Central memory CD4-positive, alpha-beta T cell (primary cell): ENCODE results near the gene NR2F1-AS1.
"Not testable (repeated sequence)": the region's sequence is repeated elsewhere in the genome, so short reads cannot be mapped to it uniquely, and the experiment has no call there.

Source experiments
- DNase-seq: peaks from one replicate; pipeline ENCODE4 v3.0.0; 2022

NR2F1-AS1 gene

DNA sequence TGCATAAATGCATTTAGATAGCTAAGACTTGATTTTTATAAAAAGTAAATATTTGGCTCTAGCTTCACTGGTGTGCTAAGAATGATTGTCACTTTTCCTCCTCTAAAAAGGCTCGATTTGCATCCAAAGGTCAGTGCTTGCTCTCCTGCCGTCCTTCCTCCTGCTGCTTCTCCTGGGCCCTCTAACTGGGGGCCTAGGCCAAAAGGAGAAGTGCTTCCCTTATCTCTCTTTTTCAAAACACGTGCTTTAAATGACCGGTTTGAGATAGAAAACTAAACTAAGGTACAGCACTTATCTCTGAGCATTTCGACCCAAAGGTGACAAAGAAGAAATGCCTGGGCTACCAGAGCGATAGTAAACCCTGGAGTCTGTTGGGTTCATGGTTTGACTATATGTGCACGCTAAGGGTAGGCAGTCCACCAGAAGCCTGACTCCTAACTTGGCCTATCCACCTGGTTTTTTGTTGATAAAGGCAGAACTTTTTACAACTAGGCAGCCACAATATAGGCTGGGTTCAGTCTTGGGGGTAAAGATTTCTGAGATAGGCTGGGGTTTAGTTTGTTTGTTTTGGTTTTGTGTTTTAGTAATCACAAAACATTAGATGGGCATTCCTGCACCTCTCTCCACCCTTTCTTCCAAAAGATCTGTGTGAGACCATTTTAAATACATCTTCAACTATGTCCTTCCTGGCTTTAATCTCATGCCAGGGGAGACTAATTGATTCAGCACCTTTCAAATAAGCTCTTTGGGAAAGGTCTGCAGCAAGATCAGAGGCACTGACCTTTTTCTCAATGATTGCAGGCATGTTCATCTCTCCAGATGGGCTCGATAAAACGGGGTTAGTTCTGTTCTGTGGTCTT lies 3.8 kb downstream of the NR2F1-AS1 start:
- DNase-seq: no peak

DNA sequence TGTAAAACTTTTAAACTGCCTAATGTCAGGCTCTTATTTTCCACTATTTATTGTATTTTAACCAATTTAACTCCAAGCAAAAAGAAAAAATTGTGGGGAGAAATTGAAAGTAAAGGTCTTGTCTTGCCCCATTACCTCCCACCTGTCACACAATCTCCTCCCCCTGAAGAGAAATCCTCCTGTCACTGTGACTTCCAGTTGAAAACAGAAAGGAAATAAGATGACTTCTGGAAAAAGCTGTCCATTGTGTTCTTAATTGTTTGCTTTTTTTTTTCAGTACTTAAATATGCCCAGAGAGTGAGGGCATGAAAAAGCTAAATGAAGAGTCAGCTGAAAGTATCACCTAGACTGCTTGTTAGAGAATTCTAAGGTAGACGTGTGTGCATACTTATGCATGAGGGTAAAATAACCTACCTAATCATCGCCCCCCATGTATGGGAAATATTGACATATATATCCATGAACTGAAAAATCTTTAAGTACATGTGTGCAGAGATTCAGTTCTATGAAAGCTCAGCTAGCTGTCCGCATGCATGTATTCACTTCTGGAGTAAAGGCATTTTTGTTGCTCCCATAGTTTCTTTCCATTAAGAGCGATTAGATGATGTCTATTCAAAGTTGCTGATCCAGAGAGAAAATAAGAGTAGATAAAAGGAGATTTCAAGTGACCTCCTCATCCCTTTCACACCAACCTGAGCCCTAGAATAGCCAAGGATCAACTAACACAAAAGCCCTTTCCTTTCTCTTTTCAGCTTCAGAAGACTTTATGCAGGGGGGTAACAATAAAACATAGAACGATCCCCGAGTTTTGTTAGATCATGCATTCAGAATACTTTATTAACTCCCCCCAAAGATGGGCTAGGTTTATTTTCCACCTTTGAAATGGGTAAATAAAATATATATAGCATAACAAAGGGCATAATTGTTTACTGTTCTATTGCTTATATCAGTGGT lies 5.3 kb downstream of the NR2F1-AS1 start:
- no peak for DNase-seq

DNA sequence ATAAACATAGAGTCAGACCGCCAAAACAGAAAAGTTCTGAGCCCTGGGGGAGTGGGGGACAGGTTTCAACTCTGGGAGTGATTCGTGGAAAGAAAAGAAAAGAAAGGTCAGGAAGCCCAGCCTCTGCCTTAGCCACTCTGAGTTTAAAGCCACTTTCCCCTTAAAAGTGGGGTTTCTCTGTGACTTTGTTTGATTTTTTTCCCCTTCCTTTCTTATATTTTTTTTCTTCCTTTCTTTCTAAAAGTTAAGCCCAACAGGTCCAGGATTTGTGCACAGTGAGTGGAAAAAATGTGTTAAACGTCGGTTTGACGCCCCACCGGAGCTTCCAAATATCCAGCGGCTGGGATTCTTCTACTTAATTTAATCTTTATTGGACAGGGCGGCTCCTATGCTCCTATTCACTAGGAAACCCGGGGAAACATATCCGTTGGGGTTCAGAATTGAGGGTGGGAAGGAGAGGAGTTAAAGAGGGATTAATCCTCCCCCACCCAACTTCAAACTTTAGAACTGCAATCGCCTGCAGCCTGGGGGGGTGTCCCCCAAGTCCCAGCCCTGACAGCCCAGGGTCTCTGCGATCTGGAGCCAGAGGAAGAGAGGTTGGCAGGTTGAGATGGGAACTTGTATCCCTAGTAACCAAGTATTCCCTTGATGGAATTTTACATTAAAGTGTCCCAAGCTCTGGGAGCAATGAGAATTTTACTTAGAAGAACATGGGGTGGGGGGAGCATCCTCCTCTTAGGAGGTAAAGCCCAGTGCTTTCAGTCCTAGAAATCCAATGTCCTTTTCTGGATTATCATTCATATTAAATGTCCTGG lies 6.3 kb downstream of the NR2F1-AS1 start:
- no peak for DNase-seq

DNA sequence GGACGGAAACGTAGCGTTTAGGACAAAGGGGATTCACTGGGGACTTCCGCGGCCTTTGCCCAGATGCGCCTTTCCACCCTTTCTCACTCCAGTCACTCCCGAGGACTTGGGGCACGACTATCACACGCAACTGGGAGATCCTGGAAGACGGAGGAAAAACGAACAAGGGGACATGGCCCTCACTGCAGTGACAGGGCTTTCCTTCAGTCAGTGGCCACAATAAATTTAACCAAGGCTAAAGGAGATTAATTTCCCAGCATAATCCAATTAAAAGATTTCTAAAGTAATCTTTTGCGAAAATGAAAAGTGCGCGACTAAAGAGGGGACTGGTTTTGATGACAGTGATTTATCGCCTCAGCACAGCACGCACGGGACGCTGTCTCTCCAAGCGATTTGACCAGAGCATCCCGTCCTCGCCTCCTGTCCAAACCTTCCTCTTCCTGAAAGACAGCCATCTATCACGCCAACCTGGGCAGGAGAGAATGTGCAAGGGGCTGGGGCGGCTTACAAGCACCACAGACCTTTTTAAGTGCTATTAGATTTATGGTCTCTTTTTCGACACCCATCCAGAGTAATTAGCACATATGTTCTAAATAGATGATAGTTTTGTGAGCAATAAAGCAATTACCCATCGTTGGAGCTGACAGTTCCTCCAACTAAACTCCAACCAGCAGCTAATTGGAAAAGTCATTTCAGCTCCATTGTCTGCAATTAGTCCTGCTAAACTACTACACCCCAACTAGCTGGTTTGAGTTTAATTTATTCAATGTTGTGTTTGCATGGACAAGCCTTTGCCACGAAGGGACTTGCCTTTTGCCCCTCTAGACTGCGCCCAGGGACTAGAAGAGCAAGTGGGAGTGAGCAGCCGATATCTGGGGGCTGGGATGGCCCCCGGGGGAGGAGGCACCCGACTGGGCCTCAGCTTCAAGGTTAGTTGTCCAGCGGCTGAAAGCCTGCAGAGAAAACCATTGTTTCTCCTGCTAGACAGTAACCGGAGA lies 7.4 kb downstream of the NR2F1-AS1 start:
- no peak for DNase-seq

DNA sequence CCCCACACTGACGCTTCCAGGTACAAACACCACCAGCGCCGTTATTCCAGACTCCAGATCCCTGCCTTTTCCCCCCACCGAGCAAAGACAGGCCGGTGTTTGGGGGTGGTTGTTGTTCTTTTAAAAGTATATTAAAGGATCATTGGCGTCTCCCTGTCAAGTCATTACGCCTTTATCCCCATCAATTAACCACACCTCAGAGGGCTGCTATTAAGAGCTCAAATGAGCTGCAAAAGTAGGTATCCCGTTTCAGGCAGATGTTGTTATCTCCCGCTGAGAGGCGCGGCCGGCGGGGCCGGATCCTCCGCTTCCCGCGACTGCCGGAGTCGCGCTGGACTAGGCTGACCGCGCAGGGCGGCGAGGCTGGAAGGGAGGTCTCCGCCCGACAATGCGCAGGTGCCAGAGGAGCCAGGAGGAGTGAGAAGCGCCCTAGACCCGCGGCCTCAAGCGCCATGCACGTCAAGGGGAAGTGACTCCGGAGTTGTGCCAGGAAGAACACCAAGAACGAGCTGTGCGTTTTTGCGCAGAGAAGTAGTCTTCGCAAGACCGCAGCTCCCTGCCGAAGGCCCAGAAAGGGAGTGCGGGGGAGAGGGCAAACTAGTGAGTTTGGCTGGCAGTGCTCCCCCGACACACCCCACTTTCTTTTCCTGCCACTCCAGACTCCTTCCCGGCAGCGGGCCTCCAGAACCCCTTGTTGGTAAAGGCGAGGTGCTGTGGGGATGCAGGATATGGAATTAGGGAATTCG lies 8.2 kb downstream of the NR2F1-AS1 start:
- no peak for DNase-seq

DNA sequence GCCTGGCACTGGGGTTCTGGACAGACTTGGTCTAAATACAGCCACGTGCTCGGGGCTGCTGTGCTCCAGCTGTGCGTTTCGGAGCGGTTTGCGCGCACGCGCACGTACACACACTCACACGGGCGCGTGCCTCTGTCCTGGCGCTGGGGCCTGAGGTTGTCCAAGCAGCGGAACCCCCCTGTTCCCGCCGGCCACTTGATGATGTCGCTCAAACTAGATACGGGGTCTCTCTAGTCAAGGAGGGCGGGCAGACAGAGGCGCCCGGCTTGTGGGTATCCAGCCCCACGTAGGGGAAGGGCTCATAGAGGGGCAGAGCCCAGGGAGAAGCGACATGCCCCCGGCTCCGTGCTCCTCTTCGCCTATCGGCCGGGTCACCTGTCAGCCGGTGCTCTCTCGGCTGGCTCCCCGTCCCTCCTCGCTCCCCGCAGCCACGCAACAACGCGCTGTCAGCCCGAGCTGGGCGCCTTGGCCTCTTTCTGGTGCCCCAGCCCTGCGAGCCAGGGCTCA lies 8.9 kb downstream of the NR2F1-AS1 start:
- DNase-seq: no peak

DNA sequence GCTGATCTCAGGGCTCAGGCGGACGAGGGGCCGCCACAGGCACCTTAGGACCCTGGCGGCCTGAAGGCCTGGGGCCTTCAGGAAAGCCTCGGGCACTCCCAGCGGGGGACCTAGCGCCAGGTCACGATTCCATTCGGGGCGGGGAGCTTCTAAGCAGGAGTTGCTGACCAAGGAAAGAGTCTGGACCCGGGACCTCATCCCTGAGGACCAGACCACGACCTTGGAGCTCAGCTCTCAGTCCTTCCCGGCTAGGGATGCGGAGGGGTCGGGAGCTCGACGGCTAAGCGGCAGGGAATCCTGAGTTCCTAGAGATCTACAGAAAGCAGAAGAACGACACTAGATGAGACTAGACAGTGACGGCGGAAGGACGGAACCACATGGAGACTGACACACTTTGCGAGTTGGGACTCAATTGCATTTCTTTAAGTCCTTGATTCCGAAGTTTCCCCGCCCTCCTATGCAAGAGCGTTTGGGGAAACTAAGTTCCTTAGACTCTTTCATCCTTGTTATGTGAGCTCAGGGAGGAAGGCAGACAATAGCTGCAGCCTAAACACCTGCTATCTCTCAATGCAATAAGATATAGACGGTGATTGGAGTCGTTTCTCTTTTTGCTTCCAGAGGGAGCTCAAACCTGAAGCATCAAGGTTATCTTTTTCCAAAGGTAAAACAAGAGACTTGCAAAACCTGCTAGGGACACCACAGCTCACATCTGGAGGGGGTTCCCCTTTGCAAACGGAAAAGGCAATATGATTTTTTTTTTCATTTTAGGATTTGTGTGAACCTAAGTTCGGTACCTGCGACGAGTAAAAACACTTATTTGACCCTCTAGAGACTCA lies 9.7 kb downstream of the NR2F1-AS1 start:
- DNase-seq: no peak

DNA sequence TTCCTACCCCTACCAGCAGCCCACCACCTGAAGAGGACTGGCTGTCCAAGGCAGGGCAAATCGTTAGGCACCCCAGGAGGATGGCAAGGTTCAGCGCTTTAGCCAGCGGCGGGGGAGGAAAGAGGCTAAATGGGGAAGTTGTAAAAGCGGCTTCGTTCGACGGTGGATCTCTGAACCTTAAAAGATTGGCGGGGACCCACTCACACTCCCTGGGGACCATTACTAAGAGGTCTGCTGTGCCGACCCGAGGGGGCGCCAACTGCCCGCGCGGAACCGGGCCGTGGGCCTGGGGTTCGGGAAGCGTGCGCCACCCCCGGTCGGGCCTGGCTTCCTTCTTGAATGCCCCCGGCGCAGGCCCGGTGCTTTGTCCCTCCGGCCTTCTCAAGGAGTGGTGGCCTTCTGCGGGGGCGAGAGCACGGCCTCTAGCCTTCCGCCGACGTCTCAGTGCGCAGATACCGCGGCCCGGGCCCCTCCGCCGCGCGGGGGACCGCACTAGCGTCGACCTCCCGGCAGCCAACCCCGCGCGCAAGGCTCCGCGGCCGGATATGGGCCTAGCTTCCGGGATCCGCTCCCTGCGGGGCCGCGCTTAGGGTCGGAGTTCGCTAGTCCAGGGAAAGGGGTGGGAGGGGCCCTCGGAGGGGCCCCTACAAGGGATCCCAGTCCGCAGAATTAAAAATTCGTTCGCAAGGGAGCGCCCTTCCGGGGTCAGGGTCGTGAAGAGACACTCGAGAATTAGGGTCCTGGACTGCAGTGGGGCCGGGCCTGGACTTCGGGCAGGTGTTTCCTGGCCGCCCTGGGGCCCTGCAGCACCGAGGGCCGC lies 10.5 kb downstream of the NR2F1-AS1 start:
- no peak for DNase-seq

DNA sequence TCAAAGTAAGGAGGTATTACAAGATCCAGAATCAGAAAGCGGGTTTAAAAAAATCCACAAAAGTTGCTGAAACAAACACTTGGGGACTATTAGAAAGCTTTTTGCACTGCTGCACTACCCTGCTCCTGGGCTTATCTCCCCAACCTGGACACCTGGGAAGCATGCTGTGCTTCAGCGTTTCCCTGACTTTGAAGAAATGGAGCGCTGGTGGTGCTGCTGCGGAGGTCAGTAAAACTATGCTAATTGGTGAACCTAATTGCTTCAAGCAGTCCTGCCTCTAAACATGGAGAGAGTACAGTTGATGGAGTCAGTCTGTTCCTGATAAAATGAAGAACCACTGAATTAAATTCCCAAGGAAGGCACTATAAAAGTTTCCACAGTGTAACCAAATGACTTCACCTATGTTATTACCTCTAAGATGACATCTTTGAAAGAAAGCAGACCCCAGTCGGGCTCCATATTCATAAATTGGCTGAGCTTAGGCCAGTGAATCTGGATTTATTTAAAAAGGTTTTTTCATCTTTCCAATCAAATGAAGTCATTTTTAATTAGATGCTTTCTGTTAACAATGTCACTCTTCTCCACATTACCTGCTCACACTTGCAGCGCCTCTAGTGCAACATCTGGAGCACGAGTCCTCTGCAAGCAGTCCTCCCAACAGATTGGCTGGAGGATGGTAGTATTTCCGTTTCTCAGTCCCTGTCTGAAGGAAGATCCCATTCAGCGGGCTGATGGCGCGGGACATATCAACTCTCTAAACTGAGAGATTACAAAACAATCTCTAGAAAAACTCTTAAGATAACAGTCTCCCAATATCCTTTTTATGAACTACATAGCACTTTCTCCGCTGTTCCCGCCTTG lies 11.5 kb downstream of the NR2F1-AS1 start:
- no peak for DNase-seq

DNA sequence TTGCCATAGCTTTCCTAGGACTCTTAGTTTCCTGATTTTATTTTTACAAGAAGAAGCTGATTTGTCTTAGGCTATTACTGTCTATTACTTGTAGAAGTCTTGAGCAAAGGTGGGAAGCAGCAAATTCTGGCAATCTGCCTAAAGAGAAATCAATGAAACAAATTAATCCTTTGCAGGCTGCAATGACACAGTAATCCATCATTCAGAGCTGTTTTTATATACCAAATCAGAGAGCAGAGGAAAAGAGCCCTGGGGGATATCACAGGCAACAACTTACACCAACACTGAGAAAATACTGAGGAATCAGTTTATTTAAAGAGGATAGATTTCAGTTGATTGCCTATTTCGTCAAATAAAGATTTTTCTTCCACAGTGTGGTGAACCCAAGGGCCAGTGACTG lies 13.6 kb downstream of the NR2F1-AS1 start:
- DNase-seq: no peak

DNA sequence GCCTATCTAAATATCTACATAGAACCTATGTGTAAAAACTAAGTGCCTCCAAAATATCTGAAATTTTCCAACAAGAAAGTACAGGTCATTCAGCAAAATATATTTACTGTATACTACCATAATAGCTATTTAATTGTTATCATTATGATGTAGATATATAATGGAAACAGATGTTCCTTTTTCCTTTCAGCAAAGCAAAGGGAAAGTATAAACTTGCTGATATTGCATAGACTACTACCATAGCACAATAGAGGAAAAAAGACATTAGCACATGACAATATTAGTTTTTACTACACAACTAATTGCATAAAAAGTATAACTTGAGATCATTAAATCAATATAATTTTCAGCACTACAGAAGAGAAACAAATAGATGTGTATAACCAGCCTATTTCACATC lies 14.9 kb downstream of the NR2F1-AS1 start:
- DNase-seq: no peak

DNA sequence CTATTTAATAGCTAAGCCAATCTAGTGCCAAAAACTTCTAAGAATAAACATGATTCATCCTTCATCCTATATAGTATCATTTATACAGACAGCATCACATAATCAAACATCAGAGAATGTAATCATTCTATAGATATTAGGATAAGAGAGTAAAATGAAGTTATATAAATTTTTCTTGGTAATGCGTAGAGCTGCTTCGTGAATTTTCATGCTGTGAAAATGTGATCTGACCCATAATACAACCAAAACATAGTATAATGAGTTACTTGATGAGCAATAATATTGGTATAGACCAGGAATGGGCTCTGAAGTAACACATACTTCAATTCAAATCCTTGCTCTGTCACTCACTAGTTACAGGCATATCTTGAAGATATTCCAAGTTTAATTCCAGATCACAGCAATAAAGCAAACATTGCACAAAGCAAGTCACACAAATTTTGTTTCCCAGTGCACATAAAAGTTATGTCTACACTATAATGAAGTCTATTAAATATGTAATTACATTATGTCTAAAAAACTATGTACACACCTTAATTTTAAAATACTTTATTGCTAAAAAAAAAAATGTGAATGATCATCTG lies 23.9 kb downstream of the NR2F1-AS1 start:
- no peak for DNase-seq

DNA sequence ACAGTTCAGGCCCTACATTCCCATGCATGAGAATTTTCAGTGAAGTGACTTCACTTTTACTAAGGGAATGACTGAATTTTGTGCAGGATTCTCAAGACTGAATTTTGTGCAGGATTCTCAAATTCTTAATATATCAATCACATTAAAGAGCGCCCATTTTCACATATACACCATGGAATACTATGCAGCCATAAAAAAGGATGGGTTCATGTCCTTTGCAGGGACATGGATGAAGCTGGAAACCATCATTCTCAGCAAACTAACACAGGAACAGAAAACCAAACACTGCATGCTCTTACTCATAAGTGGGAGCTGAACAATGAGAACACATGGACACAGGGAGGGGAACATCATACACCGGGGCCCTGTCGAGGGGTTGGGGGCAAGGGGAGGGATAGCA lies 31.4 kb downstream of the NR2F1-AS1 start:
- DNase-seq: not testable (repeated sequence)

DNA sequence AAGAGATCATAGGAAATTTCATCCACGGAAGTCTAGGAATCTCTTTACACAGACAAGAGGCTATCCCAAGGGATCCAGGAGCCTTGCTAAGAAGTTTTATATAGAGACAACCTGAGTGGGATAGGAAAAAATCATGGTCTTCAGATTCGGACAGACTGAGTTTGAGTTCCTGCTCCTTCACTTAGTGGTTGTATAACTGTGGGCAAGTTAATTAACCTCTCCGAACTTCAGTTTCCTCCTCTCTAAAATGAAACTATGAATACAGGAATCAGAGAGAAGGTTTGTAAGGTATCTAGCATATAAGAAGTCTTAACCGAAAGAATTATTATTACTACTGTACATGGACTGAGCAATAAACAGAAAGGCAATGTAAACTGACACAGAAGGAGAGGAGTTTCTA lies 35.1 kb downstream of the NR2F1-AS1 start:
- DNase-seq: no peak

DNA sequence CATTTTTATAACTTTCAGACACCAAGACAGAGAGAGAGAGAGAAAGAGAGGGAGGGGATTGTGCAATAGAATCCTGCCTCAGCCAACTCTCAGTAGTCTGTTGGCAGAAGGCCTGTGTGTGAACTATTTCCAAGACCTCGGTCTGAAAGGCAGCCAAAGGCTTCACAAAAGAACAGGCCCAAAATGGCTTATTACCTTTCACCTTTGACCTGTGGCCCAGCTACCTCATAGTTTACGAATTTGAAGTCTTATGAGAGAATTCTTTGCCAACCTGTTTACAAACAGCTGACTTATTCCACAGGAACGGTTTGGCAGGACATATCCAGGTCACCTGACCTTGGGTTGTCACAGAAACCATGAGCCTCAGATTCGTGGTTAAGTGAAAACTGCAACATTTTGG lies 48.6 kb downstream of the NR2F1-AS1 start:
- DNase-seq: no peak

DNA sequence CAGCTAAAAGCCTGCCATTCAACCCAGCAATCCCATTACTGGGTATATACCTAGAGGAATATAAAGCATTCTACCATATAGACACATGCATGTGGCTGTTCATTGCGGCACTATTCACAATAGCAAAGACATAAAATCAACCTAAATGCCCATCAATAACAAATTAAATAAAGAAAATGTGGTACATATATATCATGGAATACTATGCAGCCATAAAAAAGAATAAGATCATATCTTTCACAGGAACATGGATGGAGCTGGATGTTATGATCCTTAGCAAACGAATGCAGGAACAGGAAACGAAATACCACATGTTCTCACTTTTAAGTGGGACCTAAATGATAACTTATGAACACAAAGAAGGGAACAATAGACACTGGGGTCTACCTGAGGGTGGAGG lies 59.2 kb downstream of the NR2F1-AS1 start:
- not testable (repeated sequence) for DNase-seq

DNA sequence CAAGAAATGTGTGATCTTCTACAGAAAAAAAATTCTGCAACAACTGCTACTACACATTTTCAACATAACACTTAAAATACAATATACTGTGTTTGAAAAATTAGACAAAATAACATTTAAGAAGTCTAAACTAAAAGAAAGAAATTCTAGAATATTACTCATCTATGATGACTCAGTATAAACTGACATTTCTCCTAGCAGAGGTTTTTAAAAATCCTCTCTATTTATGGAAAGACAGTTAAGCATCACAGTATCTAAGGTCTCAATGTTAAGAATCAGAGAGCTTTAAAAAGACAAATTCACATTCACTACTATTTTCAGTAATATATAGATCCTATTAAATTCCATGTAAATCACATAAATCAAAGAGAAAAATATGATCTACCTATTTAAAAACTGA lies 61.3 kb downstream of the NR2F1-AS1 start:
- DNase-seq: no peak
